ENCODE data around the gene CAB39.

Gene CAB39

GRCh38 chr2:230684270-230685168 is 28.1 kb upstream of the CAB39 start:
- H3K27ac ChIP-seq = no peak overlapping the region
- TF ChIP-seq ZFX (IDR thresholded peaks at IDR 0.05; ENCODE audit: borderline replicate concordance) (no peak), CTCF (IDR thresholded peaks at IDR 0.05) (no peak)

- H3K27ac ChIP-seq = no peak overlapping the region
- TF ChIP-seq ZFX (IDR thresholded peaks at IDR 0.05; ENCODE audit: borderline replicate concordance) = no peak
- TF ChIP-seq CTCF (IDR thresholded peaks at IDR 0.05) = no peak
Measured at GRCh38 chr2:230685178-230685577, 27.5 kb upstream of the CAB39 start.

GRCh38 chr2:230687498-230687897 is 25.1 kb upstream of the CAB39 start:
- no peak overlapping the region for H3K27ac ChIP-seq
- no peak for TF ChIP-seq ZFX (IDR thresholded peaks at IDR 0.05; ENCODE audit: borderline replicate concordance)
- TF ChIP-seq CTCF (IDR thresholded peaks at IDR 0.05) = no peak

DNA sequence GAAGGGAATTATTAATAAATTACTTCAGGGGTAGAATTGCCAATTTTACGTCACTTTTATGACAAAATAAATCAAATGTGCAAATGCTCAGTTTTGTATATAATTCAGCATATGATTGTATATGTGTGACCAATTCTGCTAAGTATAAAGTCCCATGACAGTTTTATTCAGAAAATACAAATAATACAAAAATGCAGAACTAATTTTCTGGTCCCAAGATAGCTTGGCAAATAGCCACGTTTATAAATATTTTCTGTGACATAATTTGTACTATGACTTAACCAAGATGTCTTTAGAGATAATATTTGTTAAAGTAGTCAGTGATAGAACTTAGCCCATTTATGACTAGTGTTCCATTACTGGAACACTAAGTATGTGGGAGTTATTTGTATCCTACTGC is 24.2 kb upstream of the CAB39 start:
- TF ChIP-seq CTCF (IDR thresholded peaks at IDR 0.05) (no peak), ZFX (IDR thresholded peaks at IDR 0.05; ENCODE audit: borderline replicate concordance) (no peak)

GRCh38 chr2:230690439-230690838 is 22.2 kb upstream of the CAB39 start:
- TF ChIP-seq ZFX (IDR thresholded peaks at IDR 0.05; ENCODE audit: borderline replicate concordance) (no peak), CTCF (IDR thresholded peaks at IDR 0.05) (no peak)
- H3K27ac ChIP-seq = no peak overlapping the region

More for the DNA sequence above, 24.2 kb upstream of the CAB39 start:
- H3K27ac ChIP-seq = no peak overlapping the region

GRCh38 chr2:230691005-230691647 is 21.5 kb upstream of the CAB39 start:
- TF ChIP-seq CTCF (IDR thresholded peaks at IDR 0.05) = no peak
- TF ChIP-seq ZFX (IDR thresholded peaks at IDR 0.05; ENCODE audit: borderline replicate concordance) = no peak
- H3K27ac ChIP-seq = no peak overlapping the region

GRCh38 chr2:230692760-230693159 is 19.9 kb upstream of the CAB39 start:
- no peak for TF ChIP-seq ZFX (IDR thresholded peaks at IDR 0.05; ENCODE audit: borderline replicate concordance)
- no peak for TF ChIP-seq CTCF (IDR thresholded peaks at IDR 0.05)
- no peak overlapping the region for H3K27ac ChIP-seq
